22Rv1 (cell line): Measurements from ENCODE around the gene STARD3.

Source experiments
- H3K27ac ChIP-seq: fragments of 450-650 bp; 2 replicates; pipeline ENCODE4 v1.5.1; 2017
- ZFX ChIP-seq: fragments of 450-650 bp; IDR thresholded peaks from 2 replicates; pipeline ENCODE4 v1.6.1; 2017; ENCODE audit warnings: antibody characterized with exemption, borderline replicate concordance
- TF ChIP-seq, protein P1 (sequence below): fragments of 450-650 bp; IDR thresholded peaks from 2 replicates; pipeline ENCODE4 v1.5.1; 2017; ENCODE audit warnings: mild to moderate bottlenecking

Gene STARD3

GRCh38 chr17:39688475-39688835 is 51.5 kb downstream of the STARD3 start:
- TF ChIP-seq, protein P1, sequence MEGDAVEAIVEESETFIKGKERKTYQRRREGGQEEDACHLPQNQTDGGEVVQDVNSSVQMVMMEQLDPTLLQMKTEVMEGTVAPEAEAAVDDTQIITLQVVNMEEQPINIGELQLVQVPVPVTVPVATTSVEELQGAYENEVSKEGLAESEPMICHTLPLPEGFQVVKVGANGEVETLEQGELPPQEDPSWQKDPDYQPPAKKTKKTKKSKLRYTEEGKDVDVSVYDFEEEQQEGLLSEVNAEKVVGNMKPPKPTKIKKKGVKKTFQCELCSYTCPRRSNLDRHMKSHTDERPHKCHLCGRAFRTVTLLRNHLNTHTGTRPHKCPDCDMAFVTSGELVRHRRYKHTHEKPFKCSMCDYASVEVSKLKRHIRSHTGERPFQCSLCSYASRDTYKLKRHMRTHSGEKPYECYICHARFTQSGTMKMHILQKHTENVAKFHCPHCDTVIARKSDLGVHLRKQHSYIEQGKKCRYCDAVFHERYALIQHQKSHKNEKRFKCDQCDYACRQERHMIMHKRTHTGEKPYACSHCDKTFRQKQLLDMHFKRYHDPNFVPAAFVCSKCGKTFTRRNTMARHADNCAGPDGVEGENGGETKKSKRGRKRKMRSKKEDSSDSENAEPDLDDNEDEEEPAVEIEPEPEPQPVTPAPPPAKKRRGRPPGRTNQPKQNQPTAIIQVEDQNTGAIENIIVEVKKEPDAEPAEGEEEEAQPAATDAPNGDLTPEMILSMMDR: no peak
- no peak for TF ChIP-seq ZFX
- peak overlapping the region; percentile 96 for H3K27ac ChIP-seq

- H3K27ac ChIP-seq: peak overlapping the region; percentile 96
- TF ChIP-seq, protein P1: no peak
- no peak for TF ChIP-seq ZFX
These were observed 52.0 kb downstream of the STARD3 start for GRCh38 chr17:39688945-39689344.

GRCh38 chr17:39694593-39694992 is 57.6 kb downstream of the STARD3 start:
- no peak for TF ChIP-seq ZFX
- TF ChIP-seq, protein P1: no peak
- H3K27ac ChIP-seq: no peak overlapping the region

- H3K27ac ChIP-seq: no peak overlapping the region
- TF ChIP-seq, protein P1: no peak
- TF ChIP-seq ZFX: no peak
These were observed 58.1 kb downstream of the STARD3 start for GRCh38 chr17:39695089-39695474.

DNA sequence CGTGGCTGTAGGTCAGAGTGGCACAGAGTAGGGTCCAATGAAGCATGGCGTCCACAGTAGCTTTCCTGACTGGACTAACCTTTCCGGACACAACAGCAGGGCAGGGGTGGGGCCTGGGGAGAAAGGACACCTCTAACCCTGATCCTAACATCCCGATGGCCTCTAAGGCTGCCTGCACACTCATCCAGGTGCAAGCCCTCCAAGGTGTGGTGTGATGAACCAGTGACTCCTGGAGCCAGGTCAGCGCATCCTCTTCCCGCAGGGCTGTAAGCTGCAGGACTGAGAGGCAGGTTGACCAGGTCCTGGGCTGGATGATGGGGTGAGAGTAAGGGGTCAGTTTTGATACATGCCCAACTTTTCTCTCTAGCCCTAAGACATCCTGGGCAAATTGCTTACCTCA is 59.8 kb downstream of the STARD3 start:
- TF ChIP-seq, protein P1: no peak
- no peak for TF ChIP-seq ZFX
- H3K27ac ChIP-seq: no peak overlapping the region

GRCh38 chr17:39697961-39698360 is 61.0 kb downstream of the STARD3 start:
- no peak for TF ChIP-seq ZFX
- TF ChIP-seq, protein P1: no peak
- no peak overlapping the region for H3K27ac ChIP-seq

GRCh38 chr17:39699157-39699817 is 62.3 kb downstream of the STARD3 start:
- peak overlapping the region; percentile 90 for H3K27ac ChIP-seq

GRCh38 chr17:39699818-39700147 is 62.8 kb downstream of the STARD3 start, which contains the start of gene ERBB2:
TSS of gene ERBB2 (plus strand) at chr17:39700064. CDS start at chr17:39700239, 175 bp downstream.
- H3K27ac ChIP-seq: peak within 1 kb of the TSS; percentile 90
- TF ChIP-seq ZFX: no peak
- TF ChIP-seq, protein P1: no peak
